Endothelial cell (in vitro differentiated cells): ENCODE data around the gene GNL2. TPM values are rescaled to one million over a fixed set of nuclear protein-coding genes. Genes with fewer than 3 reads are reported as not detected.

Experiments
- DNase-seq: peaks from one replicate; pipeline ENCODE4 v3.0.0; 2021; ENCODE audit warnings: low spot score
- H3K27ac Mint-ChIP-seq: one replicate; pipeline ENCODE4 v1.8.0; 2021; ENCODE audit warnings: mixed read lengths, inconsistent platforms; ENCODE audit not compliant: unreplicated experiment
- H3K27me3 Mint-ChIP-seq: one replicate; pipeline ENCODE4 v1.8.0; 2021; ENCODE audit warnings: mild to moderate bottlenecking, moderate library complexity, mixed read lengths, inconsistent platforms; ENCODE audit not compliant: unreplicated experiment
- H3K36me3 Mint-ChIP-seq: one replicate; pipeline ENCODE4 v1.8.0; 2021; ENCODE audit warnings: mild to moderate bottlenecking, low read depth, mixed read lengths, inconsistent platforms; ENCODE audit not compliant: unreplicated experiment
- H3K4me1 Mint-ChIP-seq: one replicate; pipeline ENCODE4 v1.8.0; 2021; ENCODE audit warnings: mild to moderate bottlenecking, mixed read lengths, inconsistent platforms; ENCODE audit not compliant: unreplicated experiment
- H3K4me3 Mint-ChIP-seq: one replicate; pipeline ENCODE4 v1.8.0; 2021; ENCODE audit warnings: mild to moderate bottlenecking, mixed read lengths, inconsistent platforms; ENCODE audit not compliant: unreplicated experiment
- H3K9me3 Mint-ChIP-seq: one replicate; pipeline ENCODE4 v1.8.0; 2021; ENCODE audit warnings: mixed read lengths, inconsistent platforms; ENCODE audit not compliant: unreplicated experiment
- total RNA-seq: library from RNA; stranded (reverse); fragmentation: NEBNext Ultra II Directional; extraction: Animal tissue kit (Norgen Biotek cat#: 25700); gene quantifications from one replicate; pipeline ENCODE4 v1.2.1, GENCODE V29; 2021; ENCODE audit not compliant: unreplicated experiment
- TF ChIP-seq, protein P1 (sequence below): fragments of 200-600 bp; sonication (generic); IDR thresholded peaks from one replicate; pipeline ENCODE4 v1.5.0; 2021; ENCODE audit warnings: antibody characterized with exemption; ENCODE audit not compliant: unreplicated experiment

Gene GNL2
- total RNA-seq, 1 donor from 2014 or later = 38.9 TPM

DNA sequence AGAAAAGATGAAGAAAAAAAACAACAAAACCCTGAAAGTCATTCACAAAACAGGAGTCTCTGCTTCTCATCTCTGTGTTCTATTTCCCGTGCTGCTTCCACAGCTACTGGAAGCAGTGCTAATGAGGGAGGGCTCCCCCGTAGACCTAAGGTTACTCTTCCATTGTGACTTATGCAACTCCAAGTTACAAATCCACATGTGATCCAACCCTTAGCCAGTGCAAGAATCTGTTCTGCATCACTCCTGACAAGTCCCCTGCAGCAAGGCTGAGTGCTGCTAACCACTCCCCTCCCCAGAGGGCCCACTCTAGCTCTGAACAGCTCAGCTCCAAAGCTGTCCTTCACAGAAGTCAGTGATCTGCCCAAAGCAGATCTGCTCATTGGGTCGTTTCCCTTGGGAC is 28.7 kb downstream of the GNL2 start:
- Mint-ChIP-seq H3K27me3 (no peaks in the 10 kb centered on the region), H3K9me3 (no peaks in the 10 kb centered on the region), H3K4me1 (peaks cover 7% of the 10 kb centered on the region), H3K4me3 (peak overlapping the region; percentile 45), H3K27ac (no peak overlapping the region), H3K36me3 (peaks cover 60% of the 10 kb centered on the region)
- TF ChIP-seq, protein P1, sequence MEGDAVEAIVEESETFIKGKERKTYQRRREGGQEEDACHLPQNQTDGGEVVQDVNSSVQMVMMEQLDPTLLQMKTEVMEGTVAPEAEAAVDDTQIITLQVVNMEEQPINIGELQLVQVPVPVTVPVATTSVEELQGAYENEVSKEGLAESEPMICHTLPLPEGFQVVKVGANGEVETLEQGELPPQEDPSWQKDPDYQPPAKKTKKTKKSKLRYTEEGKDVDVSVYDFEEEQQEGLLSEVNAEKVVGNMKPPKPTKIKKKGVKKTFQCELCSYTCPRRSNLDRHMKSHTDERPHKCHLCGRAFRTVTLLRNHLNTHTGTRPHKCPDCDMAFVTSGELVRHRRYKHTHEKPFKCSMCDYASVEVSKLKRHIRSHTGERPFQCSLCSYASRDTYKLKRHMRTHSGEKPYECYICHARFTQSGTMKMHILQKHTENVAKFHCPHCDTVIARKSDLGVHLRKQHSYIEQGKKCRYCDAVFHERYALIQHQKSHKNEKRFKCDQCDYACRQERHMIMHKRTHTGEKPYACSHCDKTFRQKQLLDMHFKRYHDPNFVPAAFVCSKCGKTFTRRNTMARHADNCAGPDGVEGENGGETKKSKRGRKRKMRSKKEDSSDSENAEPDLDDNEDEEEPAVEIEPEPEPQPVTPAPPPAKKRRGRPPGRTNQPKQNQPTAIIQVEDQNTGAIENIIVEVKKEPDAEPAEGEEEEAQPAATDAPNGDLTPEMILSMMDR = no peak
- DNase-seq = no peak

DNA sequence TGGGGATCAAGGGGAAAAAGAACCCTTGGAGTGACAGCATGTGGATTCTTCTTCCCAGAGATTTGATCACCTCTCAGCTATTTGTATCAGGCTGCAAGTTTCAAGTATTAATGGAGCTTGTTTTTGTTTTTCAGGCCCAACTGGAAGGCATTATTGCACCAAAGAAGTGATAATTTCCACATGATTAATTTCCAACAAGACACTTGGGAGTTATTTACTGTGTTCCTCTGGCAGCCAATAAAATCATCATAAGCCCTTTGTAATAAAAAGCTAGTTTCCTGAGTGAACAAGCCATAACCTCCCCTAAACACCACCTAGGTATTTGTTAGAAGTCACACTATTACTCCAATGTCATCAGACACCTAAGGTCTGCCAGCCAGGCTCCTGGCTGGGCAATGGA is 30.8 kb downstream of the GNL2 start:
- Mint-ChIP-seq H3K4me1 (peaks cover 7% of the 10 kb centered on the region), H3K4me3 (no peak overlapping the region), H3K9me3 (no peaks in the 10 kb centered on the region), H3K27me3 (no peaks in the 10 kb centered on the region), H3K27ac (no peak overlapping the region), H3K36me3 (peaks cover 47% of the 10 kb centered on the region)
- TF ChIP-seq, protein P1 = no peak
- DNase-seq = no peak

DNA sequence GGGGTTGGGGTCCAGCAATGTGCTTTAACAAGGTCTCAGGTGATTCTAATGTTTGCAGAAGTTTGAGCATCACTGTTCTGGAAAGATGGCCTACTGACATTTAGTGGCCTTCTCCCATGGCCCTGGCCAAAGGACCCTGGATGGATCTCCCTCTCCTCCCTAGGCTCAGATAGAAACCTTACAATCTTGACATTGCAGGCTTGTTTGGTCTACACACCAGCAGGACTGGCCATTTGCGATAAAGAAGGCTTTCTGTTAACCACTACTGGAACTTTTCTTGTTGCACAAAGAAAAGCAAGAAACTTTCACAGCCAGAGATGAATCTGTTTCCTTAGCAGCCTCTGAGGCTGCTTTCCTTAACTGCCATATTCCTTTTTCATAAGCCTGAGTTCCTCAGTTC is 32.8 kb downstream of the GNL2 start:
- Mint-ChIP-seq H3K4me3 (peak overlapping the region; percentile 24), H3K4me1 (peaks cover 6% of the 10 kb centered on the region), H3K27ac (no peak overlapping the region), H3K27me3 (peaks cover 4% of the 10 kb centered on the region), H3K36me3 (peaks cover 38% of the 10 kb centered on the region), H3K9me3 (no peaks in the 10 kb centered on the region)
- TF ChIP-seq, protein P1 = no peak
- no peak for DNase-seq

DNA sequence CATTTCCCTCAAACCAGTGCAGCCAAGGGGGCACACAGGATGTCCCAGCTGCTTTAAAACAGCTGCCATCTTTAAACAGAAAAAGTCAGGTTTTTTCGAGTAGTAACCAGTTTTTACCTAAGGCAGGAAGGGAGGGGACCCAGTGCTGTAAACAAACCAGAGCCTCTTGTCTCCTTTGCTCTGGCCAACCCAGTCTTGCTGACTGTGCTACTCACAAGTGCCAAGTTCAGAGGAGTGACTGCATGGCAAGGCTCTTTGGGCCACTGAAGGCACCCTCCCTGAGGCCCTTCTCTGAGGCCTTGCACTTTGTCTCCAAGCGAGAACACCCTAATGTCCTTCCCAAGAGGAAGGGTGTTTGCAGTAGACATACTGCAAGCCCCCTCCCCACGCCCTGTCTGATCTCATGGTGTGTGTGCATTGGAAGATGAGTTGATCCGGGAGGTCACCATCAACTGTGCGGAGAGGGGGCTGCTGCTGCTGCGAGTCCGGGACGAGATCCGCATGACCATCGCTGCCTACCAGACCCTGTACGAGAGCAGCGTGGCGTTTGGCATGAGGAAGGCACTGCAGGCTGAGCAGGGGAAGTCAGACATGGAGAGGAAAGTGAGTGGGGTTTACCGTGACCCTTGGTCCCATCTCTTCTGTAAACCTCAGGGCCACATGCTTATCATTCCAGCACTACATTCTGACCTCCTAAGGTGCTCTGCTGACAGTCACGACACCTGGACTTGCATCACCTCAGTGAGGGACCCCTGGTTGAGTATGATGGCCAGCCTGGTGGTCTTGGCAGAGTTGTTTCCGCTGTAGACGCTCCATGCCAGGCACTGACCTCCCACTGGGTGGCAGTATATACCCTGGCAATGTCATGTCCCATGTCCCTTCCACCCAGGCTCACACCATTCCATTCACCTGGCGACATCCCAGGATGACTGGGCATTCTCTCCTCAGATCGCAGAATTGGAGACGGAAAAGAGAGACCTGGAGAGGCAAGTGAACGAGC is 34.3 kb downstream of the GNL2 start:
- Mint-ChIP-seq H3K27me3 (peaks cover 12% of the 10 kb centered on the region), H3K4me1 (peaks cover 9% of the 10 kb centered on the region), H3K4me3 (peak overlapping the region; percentile 45), H3K36me3 (peaks cover 28% of the 10 kb centered on the region), H3K27ac (no peak overlapping the region), H3K9me3 (no peaks in the 10 kb centered on the region)
- TF ChIP-seq, protein P1 = peak; percentile 54
- peak; percentile 38 for DNase-seq
